ENCODE data around the gene RAB2B.

DNA sequence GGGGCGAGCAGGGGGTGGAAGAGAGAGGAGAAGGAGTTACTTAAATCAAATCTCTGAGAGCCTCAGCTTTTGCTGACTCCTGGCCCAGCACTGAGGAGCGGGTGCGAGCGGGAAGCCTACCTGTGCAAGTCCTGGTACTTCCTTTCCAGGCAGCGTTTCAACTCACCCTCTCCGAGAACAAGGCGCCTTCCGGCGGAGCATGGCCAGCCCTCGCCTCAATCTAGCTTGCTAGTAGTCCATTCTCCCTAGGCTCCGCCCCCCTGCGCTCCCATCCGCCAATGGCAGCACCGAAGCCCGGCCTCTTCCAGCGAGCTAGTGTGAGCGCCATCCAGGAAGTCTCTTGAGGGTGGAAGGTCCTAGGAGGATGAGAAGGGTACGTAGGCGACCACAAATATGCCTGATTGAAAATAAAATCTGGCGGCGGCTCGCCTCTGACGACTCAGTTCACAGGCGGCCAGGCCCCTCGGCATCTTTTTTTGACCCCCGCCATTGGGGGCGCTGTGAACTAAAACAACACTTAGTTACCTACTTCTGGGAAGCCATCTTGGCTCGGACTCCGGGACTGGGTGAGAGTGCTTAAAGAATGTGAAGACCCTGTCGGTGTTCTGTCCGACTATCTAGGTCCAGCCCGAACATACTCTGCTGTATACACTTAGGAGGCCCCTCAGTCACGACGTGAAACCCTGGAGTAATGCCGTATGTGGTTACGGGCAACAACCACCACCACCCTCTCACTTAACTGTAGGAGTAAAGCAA is 20.7 kb downstream of the RAB2B start, which contains the start of gene CHD8:
- TF ChIP-seq, protein P1, sequence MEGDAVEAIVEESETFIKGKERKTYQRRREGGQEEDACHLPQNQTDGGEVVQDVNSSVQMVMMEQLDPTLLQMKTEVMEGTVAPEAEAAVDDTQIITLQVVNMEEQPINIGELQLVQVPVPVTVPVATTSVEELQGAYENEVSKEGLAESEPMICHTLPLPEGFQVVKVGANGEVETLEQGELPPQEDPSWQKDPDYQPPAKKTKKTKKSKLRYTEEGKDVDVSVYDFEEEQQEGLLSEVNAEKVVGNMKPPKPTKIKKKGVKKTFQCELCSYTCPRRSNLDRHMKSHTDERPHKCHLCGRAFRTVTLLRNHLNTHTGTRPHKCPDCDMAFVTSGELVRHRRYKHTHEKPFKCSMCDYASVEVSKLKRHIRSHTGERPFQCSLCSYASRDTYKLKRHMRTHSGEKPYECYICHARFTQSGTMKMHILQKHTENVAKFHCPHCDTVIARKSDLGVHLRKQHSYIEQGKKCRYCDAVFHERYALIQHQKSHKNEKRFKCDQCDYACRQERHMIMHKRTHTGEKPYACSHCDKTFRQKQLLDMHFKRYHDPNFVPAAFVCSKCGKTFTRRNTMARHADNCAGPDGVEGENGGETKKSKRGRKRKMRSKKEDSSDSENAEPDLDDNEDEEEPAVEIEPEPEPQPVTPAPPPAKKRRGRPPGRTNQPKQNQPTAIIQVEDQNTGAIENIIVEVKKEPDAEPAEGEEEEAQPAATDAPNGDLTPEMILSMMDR (IDR thresholded peaks at IDR 0.05) = peak in 3 of 6 experiments; percentile 25 to 48 (median 34)
- peak in 1 of 2 donors; percentile 81 for TF ChIP-seq POLR2A (IDR thresholded peaks at IDR 0.05)

Data from thyroid gland (tissue), 4 donors.